ENCODE results near the gene EPDR1.

Gene EPDR1

GRCh38 chr7:37901890-37902524 is 18.4 kb upstream of the EPDR1 start:
- no peak overlapping the region for H3K4me3 ChIP-seq
- no peak for TF ChIP-seq CTCF (IDR thresholded peaks at IDR 0.05)
- DNase-seq (ENCODE audit: low spot score): no peak
- H3K27ac ChIP-seq: no peak overlapping the region

GRCh38 chr7:37908221-37908788 is 12.1 kb upstream of the EPDR1 start:
- TF ChIP-seq CTCF (IDR thresholded peaks at IDR 0.05): no peak
- no peak for DNase-seq (ENCODE audit: low spot score)
- H3K27ac ChIP-seq: peak overlapping the region in 1 of 2 donors; percentile 35
- H3K4me3 ChIP-seq: no peak overlapping the region

GRCh38 chr7:37912756-37913155 is 7.7 kb upstream of the EPDR1 start:
- TF ChIP-seq CTCF (IDR thresholded peaks at IDR 0.05): no peak
- no peak overlapping the region for H3K4me3 ChIP-seq
- DNase-seq (ENCODE audit: low spot score): no peak
- H3K27ac ChIP-seq: peak overlapping the region; percentile 23 to 58

GRCh38 chr7:37915438-37915837 is 5.0 kb upstream of the EPDR1 start:
- DNase-seq (ENCODE audit: low spot score): no peak
- TF ChIP-seq CTCF (IDR thresholded peaks at IDR 0.05): no peak
- Histone ChIP-seq H3K4me3 (peak overlapping the region; percentile 76), H3K27ac (peak overlapping the region; percentile 38 to 84)

GRCh38 chr7:37916017-37916672 is 4.3 kb upstream of the EPDR1 start:
- no peak for TF ChIP-seq CTCF (IDR thresholded peaks at IDR 0.05)
- H3K4me3 ChIP-seq: peak overlapping the region; percentile 76
- H3K27ac ChIP-seq: peak overlapping the region; percentile 84 to 89
- peak; percentile 79 for DNase-seq (ENCODE audit: low spot score)

GRCh38 chr7:37916673-37917660 is 3.5 kb upstream of the EPDR1 start, which contains the start of gene SFRP4:
TSS of gene SFRP4 (minus strand) at chr7:37916817. CDS start at chr7:37916537, 280 bp downstream.
- peak within 1 kb of the TSS; percentile 76 for H3K4me3 ChIP-seq
- peak within 1 kb of the TSS; percentile 84 to 89 for H3K27ac ChIP-seq
- peak; percentile 86 for DNase-seq (ENCODE audit: low spot score)
- peak; percentile 56 for TF ChIP-seq CTCF (IDR thresholded peaks at IDR 0.05)

Data from coronary artery (tissue), 2 donors.